Measurements from ENCODE around the gene NELL2.
"Not testable (repeated sequence)": the region's sequence is repeated elsewhere in the genome, so short reads cannot be mapped to it uniquely, and the experiment has no call there.

The NELL2 gene

DNA sequence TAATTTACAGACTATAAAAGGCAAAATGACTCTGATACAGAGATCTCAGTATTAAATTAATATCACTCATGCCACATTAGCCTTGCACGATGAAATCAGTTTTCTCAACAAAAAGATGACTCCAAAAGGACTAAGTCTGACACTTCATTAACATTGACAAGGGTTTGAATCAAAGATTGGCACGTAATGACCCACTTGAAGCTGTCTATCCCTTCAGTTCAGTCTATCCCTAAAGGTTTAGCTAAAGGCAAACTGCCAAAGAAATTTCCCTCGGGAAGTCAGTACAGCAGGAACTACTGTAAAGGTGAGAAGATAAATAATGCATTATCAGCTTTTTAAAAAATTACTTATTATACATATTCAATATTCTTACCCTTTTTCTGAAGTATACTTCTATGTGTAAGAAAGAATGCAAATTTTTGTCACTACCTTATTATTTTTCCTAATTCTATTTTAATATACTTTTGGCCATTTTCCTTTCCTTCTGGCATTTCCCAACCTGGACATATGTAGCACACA lies 127.1 kb downstream of the NELL2 start:
- H3K9me3 Mint-ChIP-seq = peaks cover 5% of the 10 kb centered on the region
- H3K36me3 Mint-ChIP-seq (ENCODE audit: low read depth) = no peaks in the 10 kb centered on the region
- H3K4me3 Mint-ChIP-seq = no peak overlapping the region
- H3K27me3 Mint-ChIP-seq (ENCODE audit: low read depth) = no peaks in the 10 kb centered on the region
- TF ChIP-seq, protein P1, sequence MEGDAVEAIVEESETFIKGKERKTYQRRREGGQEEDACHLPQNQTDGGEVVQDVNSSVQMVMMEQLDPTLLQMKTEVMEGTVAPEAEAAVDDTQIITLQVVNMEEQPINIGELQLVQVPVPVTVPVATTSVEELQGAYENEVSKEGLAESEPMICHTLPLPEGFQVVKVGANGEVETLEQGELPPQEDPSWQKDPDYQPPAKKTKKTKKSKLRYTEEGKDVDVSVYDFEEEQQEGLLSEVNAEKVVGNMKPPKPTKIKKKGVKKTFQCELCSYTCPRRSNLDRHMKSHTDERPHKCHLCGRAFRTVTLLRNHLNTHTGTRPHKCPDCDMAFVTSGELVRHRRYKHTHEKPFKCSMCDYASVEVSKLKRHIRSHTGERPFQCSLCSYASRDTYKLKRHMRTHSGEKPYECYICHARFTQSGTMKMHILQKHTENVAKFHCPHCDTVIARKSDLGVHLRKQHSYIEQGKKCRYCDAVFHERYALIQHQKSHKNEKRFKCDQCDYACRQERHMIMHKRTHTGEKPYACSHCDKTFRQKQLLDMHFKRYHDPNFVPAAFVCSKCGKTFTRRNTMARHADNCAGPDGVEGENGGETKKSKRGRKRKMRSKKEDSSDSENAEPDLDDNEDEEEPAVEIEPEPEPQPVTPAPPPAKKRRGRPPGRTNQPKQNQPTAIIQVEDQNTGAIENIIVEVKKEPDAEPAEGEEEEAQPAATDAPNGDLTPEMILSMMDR (IDR thresholded peaks at IDR 0.05; ENCODE audit: unreplicated experiment in 3 of 3) = no peak
- no peak overlapping the region for H3K27ac Mint-ChIP-seq
- H3K4me1 Mint-ChIP-seq = no peaks in the 10 kb centered on the region

GRCh38 chr12:44741292-44741980 lies 134.7 kb downstream of the NELL2 start:
- not testable (repeated sequence) for H3K36me3 Mint-ChIP-seq (ENCODE audit: low read depth); H3K4me1 Mint-ChIP-seq; H3K27me3 Mint-ChIP-seq (ENCODE audit: low read depth); H3K4me3 Mint-ChIP-seq; H3K27ac Mint-ChIP-seq
- H3K9me3 Mint-ChIP-seq = peaks cover 15% of the 10 kb centered on the region

GRCh38 chr12:44738051-44738450 lies 138.1 kb downstream of the NELL2 start:
- peaks cover 15% of the 10 kb centered on the region for H3K9me3 Mint-ChIP-seq
- H3K4me3 Mint-ChIP-seq = no peak overlapping the region
- H3K27me3 Mint-ChIP-seq (ENCODE audit: low read depth) = no peaks in the 10 kb centered on the region
- TF ChIP-seq, protein P1 (IDR thresholded peaks at IDR 0.05; ENCODE audit: unreplicated experiment in 3 of 3) = no peak
- H3K4me1 Mint-ChIP-seq = no peaks in the 10 kb centered on the region
- H3K27ac Mint-ChIP-seq = no peak overlapping the region
- H3K36me3 Mint-ChIP-seq (ENCODE audit: low read depth) = peaks cover 9% of the 10 kb centered on the region

DNA sequence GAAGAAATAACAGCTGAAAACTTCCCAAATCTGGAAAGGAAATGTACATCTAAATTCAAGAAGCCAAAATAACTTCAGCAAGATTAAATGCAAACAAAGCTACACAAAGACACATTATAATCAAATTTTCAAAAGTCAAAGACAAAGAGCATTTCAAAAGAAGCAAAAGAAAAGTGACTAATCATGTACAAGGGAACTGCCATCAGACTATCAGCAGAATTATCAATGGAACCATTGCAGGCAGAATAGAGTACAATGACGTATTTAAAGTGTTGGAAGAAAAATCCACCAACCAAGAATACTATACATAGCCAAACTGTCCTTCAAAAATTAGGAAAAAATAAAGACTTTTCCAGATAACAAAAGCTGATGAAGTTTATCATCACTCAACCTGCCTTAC lies 147.5 kb downstream of the NELL2 start:
- peaks cover 48% of the 10 kb centered on the region for H3K9me3 Mint-ChIP-seq
- H3K27ac Mint-ChIP-seq = no peak overlapping the region
- peaks cover 5% of the 10 kb centered on the region for H3K36me3 Mint-ChIP-seq (ENCODE audit: low read depth)
- H3K27me3 Mint-ChIP-seq (ENCODE audit: low read depth) = peaks cover 4% of the 10 kb centered on the region
- no peak overlapping the region for H3K4me3 Mint-ChIP-seq
- TF ChIP-seq, protein P1 (IDR thresholded peaks at IDR 0.05; ENCODE audit: unreplicated experiment in 3 of 3) = no peak
- H3K4me1 Mint-ChIP-seq = no peaks in the 10 kb centered on the region

GRCh38 chr12:44720265-44720664 lies 155.8 kb downstream of the NELL2 start:
- TF ChIP-seq, protein P1 (IDR thresholded peaks at IDR 0.05; ENCODE audit: unreplicated experiment in 3 of 3) = no peak
- no peaks in the 10 kb centered on the region for H3K36me3 Mint-ChIP-seq (ENCODE audit: low read depth)
- no peak overlapping the region for H3K27ac Mint-ChIP-seq
- no peak overlapping the region for H3K4me3 Mint-ChIP-seq
- no peaks in the 10 kb centered on the region for H3K4me1 Mint-ChIP-seq
- H3K27me3 Mint-ChIP-seq (ENCODE audit: low read depth) = no peaks in the 10 kb centered on the region
- peaks cover 17% of the 10 kb centered on the region for H3K9me3 Mint-ChIP-seq

GRCh38 chr12:44717612-44718011 lies 158.5 kb downstream of the NELL2 start:
- TF ChIP-seq, protein P1 (IDR thresholded peaks at IDR 0.05; ENCODE audit: unreplicated experiment in 3 of 3) = no peak
- H3K36me3 Mint-ChIP-seq (ENCODE audit: low read depth) = no peaks in the 10 kb centered on the region
- no peaks in the 10 kb centered on the region for H3K27me3 Mint-ChIP-seq (ENCODE audit: low read depth)
- H3K4me3 Mint-ChIP-seq = no peak overlapping the region
- H3K9me3 Mint-ChIP-seq = peaks cover 2% of the 10 kb centered on the region
- no peaks in the 10 kb centered on the region for H3K4me1 Mint-ChIP-seq
- no peak overlapping the region for H3K27ac Mint-ChIP-seq

Data from nephron (organoid).